HAP-1 (cell line): Measurements from ENCODE around the gene FSTL3.
"Not testable (repeated sequence)": the region's sequence is repeated elsewhere in the genome, so short reads cannot be mapped to it uniquely, and the experiment has no call there.

Experiments
- DNase-seq, 2 experiments: peaks; one replicate each; pipeline ENCODE4 v3.0.0-alpha.2; 2016 to 2020; ENCODE audit warnings: low spot score in 2 of 2
- H3K27me3 ChIP-seq: fragments of 250-450 bp; sonication (Bioruptor Pico); 2 replicates; pipeline ENCODE4 v1.5.1; 2020; ENCODE audit warnings: low read depth, mild to moderate bottlenecking, moderate library complexity
- H3K36me3 ChIP-seq: fragments of 250-450 bp; sonication (Bioruptor Pico); replicated peaks from 2 replicates; pipeline ENCODE4 v1.5.1; 2020; ENCODE audit warnings: mild to moderate bottlenecking
- H3K4me1 ChIP-seq: fragments of 250-450 bp; sonication (Bioruptor Pico); 2 replicates; pipeline ENCODE4 v1.5.1; 2020; ENCODE audit warnings: mild to moderate bottlenecking
- H3K4me3 ChIP-seq: fragments of 250-450 bp; sonication (Bioruptor Pico); 2 replicates; pipeline ENCODE4 v1.5.1; 2020; ENCODE audit warnings: mild to moderate bottlenecking, moderate library complexity
- H3K9me3 ChIP-seq: fragments of 250-450 bp; sonication (Bioruptor Pico); 2 replicates; pipeline ENCODE4 v1.5.1; 2020; ENCODE audit warnings: mild to moderate bottlenecking, moderate library complexity
- in situ Hi-C: fragments of 300-500 bp; cut with MboI; formaldehyde crosslinking; loops from 3 replicates; pipeline ENCODE4 v1.14.3; 2020; ENCODE audit warnings: low sequenced_read_pairs, inconsistent platforms, mixed read lengths

The FSTL3 gene

DNA sequence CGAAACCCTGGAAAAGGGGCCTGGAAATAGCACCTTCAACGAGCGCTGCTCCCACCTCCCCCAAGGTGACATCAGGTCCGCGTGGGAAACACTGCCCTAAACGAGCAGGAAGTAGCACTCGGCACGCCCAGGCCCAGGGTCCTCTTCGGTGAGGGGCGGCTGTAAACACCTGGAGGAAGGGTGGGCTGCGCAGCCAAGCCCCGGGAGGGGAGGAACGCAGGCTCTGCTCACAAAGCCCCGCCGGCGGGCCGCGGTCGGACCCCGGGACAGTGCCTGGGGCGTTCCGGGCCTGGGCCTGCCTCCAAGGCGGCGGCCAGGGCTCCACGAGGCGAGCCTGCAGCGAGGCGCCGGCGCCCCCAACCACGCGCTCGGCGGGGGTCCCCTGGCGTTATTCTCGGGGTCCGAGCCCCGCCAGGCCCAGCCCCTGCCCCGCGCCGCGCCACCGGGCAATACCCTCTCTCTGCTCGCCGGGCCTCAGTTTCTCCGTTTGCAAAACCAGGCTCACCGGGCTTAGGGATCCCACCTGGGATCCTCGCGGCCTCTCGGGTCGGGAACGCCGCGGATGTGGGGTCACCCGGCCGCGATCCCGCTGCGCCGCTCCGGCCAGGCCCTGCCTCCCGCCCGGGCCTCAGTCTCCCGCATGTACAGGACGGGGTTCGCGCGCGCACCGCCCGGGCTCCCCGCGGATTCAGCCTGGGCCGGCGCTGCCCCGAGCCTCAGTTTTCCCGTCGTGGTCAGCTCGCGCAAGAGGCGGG lies 13.8 kb upstream of the FSTL3 start:
- peak overlapping the region; percentile 86 for H3K4me3 ChIP-seq
- no peaks in the 10 kb centered on the region for H3K27me3 ChIP-seq
- H3K36me3 ChIP-seq: peaks cover 45% of the 10 kb centered on the region
- in situ Hi-C loops: no loop called here
- H3K9me3 ChIP-seq: peaks cover 2% of the 10 kb centered on the region; the same call in 1 of the 2 replicates
- peak; percentile 30 to 75 for DNase-seq
- H3K4me1 ChIP-seq: peaks cover 12% of the 10 kb centered on the region

- in situ Hi-C loops: no loop called here
- Histone ChIP-seq H3K27me3 (no peaks in the 10 kb centered on the region), H3K9me3 (peaks cover 2% of the 10 kb centered on the region; the same call in 1 of the 2 replicates), H3K4me3 (peak within 1 kb of the TSS; percentile 86), H3K4me1 (peaks cover 12% of the 10 kb centered on the region), H3K36me3 (peaks cover 38% of the 10 kb centered on the region)
- DNase-seq: peak; percentile 87 to 96
Observed at GRCh38 chr19:662962-663681, 13.1 kb upstream of the FSTL3 start, which contains the start of gene RNF126. TSS of gene RNF126 (minus strand) at chr19:663214. CDS start at chr19:663121, 93 bp downstream.

DNA sequence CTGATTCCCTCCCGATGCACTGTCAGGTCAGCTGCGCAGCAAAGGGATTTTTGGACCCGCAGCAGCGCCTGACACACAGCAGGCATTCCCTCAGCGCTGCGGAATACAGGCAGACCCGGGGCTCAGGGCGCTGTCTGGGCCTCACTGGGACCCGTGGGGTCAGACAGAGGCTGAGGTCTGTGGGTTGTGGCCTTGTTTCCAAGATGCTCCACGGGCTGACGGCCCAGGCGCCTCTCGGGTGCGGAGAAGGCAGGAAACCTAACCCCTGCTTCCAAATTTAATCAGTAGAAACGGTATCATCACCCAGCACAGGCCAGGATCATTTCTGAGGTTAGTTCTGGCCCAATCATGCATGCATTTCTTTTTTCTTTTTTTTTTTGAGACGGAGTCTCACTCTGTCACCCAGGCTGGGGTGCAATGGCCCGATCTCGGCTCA lies 12.5 kb upstream of the FSTL3 start:
- Histone ChIP-seq H3K9me3 (peaks cover 4% of the 10 kb centered on the region; the same call in 1 of the 2 replicates), H3K36me3 (peaks cover 32% of the 10 kb centered on the region), H3K4me1 (peaks cover 12% of the 10 kb centered on the region), H3K27me3 (no peaks in the 10 kb centered on the region), H3K4me3 (peak overlapping the region; percentile 28)
- in situ Hi-C loops: no loop called here
- no peak for DNase-seq

GRCh38 chr19:664913-665443 lies 11.2 kb upstream of the FSTL3 start:
- peaks cover 26% of the 10 kb centered on the region for H3K36me3 ChIP-seq
- no peak overlapping the region for H3K4me3 ChIP-seq
- peaks cover 12% of the 10 kb centered on the region for H3K4me1 ChIP-seq
- in situ Hi-C loops: loop anchor here (5.0 kb wide), 1 partner anchor 67 kb away; no protein-coding TSS in a partner anchor
- peak; percentile 82 to 97 for DNase-seq
- peaks cover 11% of the 10 kb centered on the region for H3K9me3 ChIP-seq
- H3K27me3 ChIP-seq: no peaks in the 10 kb centered on the region

DNA sequence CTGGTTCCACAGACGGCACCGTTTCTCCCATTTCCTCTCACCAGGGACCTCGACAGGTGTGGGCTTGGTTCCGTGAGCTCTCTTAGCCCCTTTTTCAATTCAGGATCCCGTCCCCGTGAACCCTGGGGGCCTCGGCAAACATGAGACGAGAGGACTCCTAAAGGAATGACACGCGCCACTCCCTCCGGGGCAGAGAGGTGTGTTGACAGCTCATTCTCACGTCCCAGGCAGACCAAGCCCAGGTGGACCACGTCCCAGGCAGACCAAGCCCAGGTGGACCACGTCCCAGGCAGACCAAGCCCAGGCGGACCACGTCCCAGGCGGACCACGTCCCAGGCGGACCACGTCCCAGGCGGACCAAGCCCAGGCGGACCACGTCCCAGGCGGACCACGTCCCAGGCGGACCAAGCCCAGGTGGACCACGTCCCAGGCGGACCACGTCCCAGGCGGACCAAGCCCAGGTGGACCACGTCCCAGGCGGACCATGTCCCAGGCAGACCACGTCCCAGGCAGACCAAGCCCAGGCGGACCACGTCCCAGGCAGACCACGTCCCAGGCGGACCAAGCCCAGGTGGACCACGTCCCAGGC lies 9.1 kb upstream of the FSTL3 start:
- not testable (repeated sequence) for H3K36me3 ChIP-seq, H3K27me3 ChIP-seq, DNase-seq, H3K4me1 ChIP-seq, H3K4me3 ChIP-seq
- in situ Hi-C loops: loop anchor here (5.0 kb wide), 1 partner anchor 65 kb away; no protein-coding TSS in a partner anchor
- H3K9me3 ChIP-seq: peaks cover 11% of the 10 kb centered on the region

DNA sequence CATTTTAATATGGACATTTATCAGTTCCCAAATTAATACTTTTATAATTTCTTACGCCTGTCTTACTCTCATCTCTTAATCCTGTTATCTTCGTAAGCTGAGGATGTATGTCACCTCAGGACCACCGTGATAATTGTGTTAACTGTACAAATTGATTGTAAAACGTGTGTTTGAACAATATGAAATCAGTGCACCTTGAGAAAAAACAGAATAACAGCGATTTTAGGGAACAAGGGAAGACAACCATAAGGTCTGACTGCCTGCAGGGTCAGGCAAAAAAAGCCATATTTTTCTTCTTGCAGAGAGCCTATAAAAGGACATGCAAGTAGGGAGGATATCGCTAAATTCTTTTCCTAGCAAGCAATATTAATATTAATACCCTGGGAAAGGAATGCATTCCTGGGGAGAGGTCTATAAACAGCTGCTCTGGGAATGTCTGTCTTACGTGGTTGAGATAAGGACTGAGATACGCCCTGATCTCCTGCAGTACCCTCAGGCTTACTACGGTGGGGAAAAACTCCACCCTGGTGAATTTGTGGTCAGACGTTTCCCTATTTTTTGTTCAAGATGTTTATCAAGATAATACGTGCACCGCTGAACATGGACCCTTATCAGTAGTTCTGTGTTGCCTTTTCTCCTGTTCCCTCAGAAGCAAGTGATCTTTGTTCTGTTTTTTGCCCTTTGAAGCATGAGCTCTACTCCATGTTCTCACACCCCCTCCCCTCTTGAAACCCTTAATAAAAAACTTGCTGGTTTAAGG lies 7.3 kb upstream of the FSTL3 start:
- in situ Hi-C loops: loop anchor here (5.0 kb wide), 1 partner anchor 63 kb away; no protein-coding TSS in a partner anchor
- H3K36me3 ChIP-seq, H3K4me3 ChIP-seq, DNase-seq, H3K4me1 ChIP-seq, H3K27me3 ChIP-seq: not testable (repeated sequence)
- peaks cover 11% of the 10 kb centered on the region for H3K9me3 ChIP-seq

DNA sequence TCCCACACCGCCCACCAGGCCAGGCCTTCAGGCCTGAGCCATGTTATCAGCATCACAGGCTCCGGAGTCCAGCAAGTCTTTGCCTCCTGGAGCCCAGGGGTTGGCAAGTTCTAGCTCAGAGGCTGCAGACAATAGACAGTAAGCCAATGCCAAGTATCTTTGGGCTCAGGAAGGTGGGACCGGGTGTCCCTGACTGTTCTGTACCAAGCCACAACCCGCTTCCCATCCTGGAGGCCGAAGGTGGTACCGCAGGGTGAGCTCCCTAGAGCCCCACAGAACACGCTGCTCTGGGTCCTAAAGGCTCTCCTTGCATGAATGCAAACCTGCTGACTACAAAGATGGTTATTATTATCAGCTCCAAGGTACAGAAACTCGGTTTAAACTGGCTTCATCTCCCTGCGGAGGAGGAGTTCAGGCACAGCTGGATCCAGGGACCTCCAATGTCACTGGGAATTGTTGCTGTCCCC lies 5.5 kb upstream of the FSTL3 start:
- Histone ChIP-seq H3K4me3 (no peak overlapping the region), H3K36me3 (no peaks in the 10 kb centered on the region), H3K4me1 (no peaks in the 10 kb centered on the region), H3K9me3 (peaks cover 11% of the 10 kb centered on the region), H3K27me3 (peaks cover 6% of the 10 kb centered on the region)
- in situ Hi-C loops: no loop called here
- no peak for DNase-seq

- in situ Hi-C loops: no loop called here
- H3K27me3 ChIP-seq: peaks cover 16% of the 10 kb centered on the region
Observed at GRCh38 chr19:674282-675151, 1.7 kb upstream of the FSTL3 start.

GRCh38 chr19:676007-676338 lies 219 bp upstream of the FSTL3 start:
- in situ Hi-C loops: no loop called here
- Histone ChIP-seq H3K36me3 (no peaks in the 10 kb centered on the region), H3K4me3 (no peak overlapping the region), H3K9me3 (no peaks in the 10 kb centered on the region), H3K27me3 (peaks cover 16% of the 10 kb centered on the region), H3K4me1 (no peaks in the 10 kb centered on the region; the same call in 1 of the 2 replicates)
- no peak for DNase-seq

More at GRCh38 chr19:674282-675151, 1.7 kb upstream of the FSTL3 start:
- Histone ChIP-seq H3K36me3 (no peaks in the 10 kb centered on the region), H3K4me1 (no peaks in the 10 kb centered on the region; the same call in 1 of the 2 replicates), H3K4me3 (no peak overlapping the region), H3K9me3 (no peaks in the 10 kb centered on the region; the same call in 1 of the 2 replicates)
- no peak for DNase-seq

DNA sequence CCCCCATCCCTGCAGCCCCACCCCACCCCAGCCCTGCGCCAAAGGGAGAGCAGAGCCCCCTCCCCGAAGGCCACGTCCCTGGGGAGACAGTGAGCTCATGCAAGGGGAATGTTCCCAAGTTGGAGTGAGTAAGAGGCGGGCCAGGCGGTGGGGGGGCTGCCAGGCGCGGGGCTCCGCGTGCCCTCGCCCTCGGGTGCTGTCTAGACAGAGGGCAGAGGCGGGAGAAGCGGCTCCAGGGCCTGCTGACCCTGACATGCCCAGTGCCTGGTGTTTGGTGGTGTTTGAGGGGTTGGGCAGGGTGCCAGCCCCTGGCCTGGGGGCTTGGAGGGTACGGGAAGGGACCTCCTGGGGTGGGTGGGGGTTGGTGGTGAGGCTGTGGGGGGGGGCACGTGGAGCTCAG lies 1.0 kb downstream of the FSTL3 start:
- H3K9me3 ChIP-seq: no peaks in the 10 kb centered on the region
- peaks cover 16% of the 10 kb centered on the region for H3K27me3 ChIP-seq
- H3K4me1 ChIP-seq: peaks cover 5% of the 10 kb centered on the region
- no peak overlapping the region for H3K4me3 ChIP-seq
- no peaks in the 10 kb centered on the region for H3K36me3 ChIP-seq
- in situ Hi-C loops: no loop called here
- DNase-seq: no peak

GRCh38 chr19:677601-678436 lies 1.6 kb downstream of the FSTL3 start:
- Histone ChIP-seq H3K9me3 (no peaks in the 10 kb centered on the region), H3K4me1 (peaks cover 5% of the 10 kb centered on the region), H3K4me3 (no peak overlapping the region), H3K27me3 (peaks cover 16% of the 10 kb centered on the region), H3K36me3 (no peaks in the 10 kb centered on the region)
- no peak for DNase-seq
- in situ Hi-C loops: no loop called here
